PFSK-1 (cell line): ENCODE results near the gene PRRC2A.

Experiments used
- FOXP2 ChIP-seq: optimal IDR thresholded peaks from 2 replicates; pipeline ENCODE3; 2011; ENCODE audit warnings: borderline replicate concordance, control low read depth, inconsistent platforms; ENCODE audit not compliant: insufficient read depth; ENCODE audit errors: extremely low read length, extremely low read depth
- POLR2AphosphoS5 ChIP-seq: IDR thresholded peaks from 2 replicates; pipeline ENCODE4 v1.6.1; 2012; ENCODE audit warnings: low read depth, mild to moderate bottlenecking, control low read depth, low read length, moderate library complexity
- TF ChIP-seq, protein P1 (sequence below), 2 experiments: IDR thresholded peaks; 2 replicates each; pipeline versions ENCODE4 v1.6.1 to v1.8.0; 2011 to 2012; ENCODE audit warnings: low read depth in 2 of 2, low read length in 2 of 2, control low read depth in 1 of 2, inconsistent platforms in 1 of 2, mild to moderate bottlenecking in 1 of 2, moderate library complexity in 1 of 2; ENCODE audit not compliant: insufficient read depth in 1 of 2

DNA sequence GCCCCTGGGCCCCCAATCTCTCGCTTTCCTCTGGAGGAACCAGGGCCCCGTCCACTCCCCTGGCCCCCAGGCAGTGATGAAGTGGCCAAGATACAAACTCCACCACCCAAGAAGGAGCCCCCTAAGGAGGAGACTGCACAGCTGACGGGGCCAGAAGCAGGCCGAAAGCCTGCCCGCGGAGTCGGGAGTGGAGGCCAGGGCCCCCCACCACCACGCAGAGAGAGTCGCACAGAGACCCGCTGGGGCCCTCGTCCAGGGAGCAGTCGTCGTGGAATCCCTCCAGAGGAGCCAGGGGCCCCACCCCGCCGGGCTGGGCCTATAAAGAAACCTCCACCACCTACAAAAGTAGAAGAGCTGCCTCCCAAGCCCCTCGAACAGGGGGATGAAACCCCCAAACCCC, 10.7 kb downstream of the PRRC2A start:
- TF ChIP-seq FOXP2 (no peak), POLR2AphosphoS5 (no peak)
- TF ChIP-seq, protein P1, sequence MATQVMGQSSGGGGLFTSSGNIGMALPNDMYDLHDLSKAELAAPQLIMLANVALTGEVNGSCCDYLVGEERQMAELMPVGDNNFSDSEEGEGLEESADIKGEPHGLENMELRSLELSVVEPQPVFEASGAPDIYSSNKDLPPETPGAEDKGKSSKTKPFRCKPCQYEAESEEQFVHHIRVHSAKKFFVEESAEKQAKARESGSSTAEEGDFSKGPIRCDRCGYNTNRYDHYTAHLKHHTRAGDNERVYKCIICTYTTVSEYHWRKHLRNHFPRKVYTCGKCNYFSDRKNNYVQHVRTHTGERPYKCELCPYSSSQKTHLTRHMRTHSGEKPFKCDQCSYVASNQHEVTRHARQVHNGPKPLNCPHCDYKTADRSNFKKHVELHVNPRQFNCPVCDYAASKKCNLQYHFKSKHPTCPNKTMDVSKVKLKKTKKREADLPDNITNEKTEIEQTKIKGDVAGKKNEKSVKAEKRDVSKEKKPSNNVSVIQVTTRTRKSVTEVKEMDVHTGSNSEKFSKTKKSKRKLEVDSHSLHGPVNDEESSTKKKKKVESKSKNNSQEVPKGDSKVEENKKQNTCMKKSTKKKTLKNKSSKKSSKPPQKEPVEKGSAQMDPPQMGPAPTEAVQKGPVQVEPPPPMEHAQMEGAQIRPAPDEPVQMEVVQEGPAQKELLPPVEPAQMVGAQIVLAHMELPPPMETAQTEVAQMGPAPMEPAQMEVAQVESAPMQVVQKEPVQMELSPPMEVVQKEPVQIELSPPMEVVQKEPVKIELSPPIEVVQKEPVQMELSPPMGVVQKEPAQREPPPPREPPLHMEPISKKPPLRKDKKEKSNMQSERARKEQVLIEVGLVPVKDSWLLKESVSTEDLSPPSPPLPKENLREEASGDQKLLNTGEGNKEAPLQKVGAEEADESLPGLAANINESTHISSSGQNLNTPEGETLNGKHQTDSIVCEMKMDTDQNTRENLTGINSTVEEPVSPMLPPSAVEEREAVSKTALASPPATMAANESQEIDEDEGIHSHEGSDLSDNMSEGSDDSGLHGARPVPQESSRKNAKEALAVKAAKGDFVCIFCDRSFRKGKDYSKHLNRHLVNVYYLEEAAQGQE (IDR thresholded peaks at IDR 0.05; ENCODE audit: insufficient read depth in 1 of 2, low read depth in 2 of 2, low read length in 2 of 2): no peak
